M059J (cell line): Measurements from ENCODE around the gene PLTP. TPM values are rescaled to one million over a fixed set of nuclear protein-coding genes. Genes with fewer than 3 reads are reported as not detected.
A peak's percentile ranks its signal among the peaks of the same experiment; 100 is the strongest.
"Not testable (repeated sequence)": the region's sequence is repeated elsewhere in the genome, so short reads cannot be mapped to it uniquely, and the experiment has no call there.

ENCODE experiments used
- DNase-seq: peaks from one replicate; pipeline ENCODE4 v3.0.0-alpha.2; 2012; ENCODE audit warnings: low read depth
- total RNA-seq: library from RNA; depleted of rRNA; stranded (reverse); fragments of >200 nt; shearing (Covaris generic); gene quantifications from 2 replicates; pipeline ENCODE4 v1.2.3, GENCODE V29; 2014

PLTP gene
- total RNA-seq, 1 experiment from 2014 or later = 13.4 TPM

- no peak for DNase-seq
Observed at GRCh38 chr20:45944965-45945677, 33.2 kb upstream of the PLTP start.

GRCh38 chr20:45944151-45944964 is 32.4 kb upstream of the PLTP start:
- peak; percentile 77 for DNase-seq

- DNase-seq = no peak
Observed at GRCh38 chr20:45943613-45944012, 31.7 kb upstream of the PLTP start.

DNA sequence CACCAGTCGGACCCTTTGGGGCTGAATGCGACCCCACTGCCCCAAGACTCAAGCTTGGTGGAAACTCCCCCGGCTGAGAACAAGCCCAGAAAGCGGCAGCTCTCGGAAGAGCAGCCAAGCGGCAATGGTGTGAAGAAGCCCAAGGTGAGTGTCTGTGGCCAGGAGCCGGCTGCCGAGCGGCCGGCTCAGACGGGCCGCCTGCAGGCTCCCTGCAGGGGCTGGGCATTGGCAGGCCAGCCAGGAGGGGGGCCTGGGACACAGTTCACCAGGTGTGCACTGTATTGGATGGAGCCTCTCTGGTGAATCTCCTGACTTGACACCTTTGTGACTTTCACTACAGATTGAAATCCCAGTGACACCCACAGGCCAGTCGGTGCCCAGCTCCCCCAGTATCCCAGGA is 28.5 kb upstream of the PLTP start:
- no peak for DNase-seq

DNA sequence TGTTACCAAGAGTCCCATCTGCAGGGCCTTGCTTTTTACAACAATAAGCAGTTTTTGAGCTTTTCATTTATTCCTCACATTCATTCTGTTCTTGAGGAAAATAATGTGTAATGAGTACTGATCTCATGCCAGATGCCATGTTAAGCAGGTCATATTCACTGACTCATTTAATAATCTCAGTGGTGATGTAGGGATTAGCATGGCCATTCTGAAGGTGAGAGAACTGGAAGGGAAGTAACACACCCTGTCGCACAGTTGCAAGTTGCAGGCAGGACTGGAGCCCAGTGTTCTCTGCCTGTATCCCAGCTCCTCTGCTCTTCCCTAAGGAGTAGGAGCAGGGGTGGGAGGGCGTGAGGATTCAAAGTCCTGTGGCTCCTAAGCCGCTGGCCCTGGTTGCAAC is 28.1 kb upstream of the PLTP start:
- no peak for DNase-seq

GRCh38 chr20:45938727-45939438 is 26.9 kb upstream of the PLTP start:
- DNase-seq = no peak

DNA sequence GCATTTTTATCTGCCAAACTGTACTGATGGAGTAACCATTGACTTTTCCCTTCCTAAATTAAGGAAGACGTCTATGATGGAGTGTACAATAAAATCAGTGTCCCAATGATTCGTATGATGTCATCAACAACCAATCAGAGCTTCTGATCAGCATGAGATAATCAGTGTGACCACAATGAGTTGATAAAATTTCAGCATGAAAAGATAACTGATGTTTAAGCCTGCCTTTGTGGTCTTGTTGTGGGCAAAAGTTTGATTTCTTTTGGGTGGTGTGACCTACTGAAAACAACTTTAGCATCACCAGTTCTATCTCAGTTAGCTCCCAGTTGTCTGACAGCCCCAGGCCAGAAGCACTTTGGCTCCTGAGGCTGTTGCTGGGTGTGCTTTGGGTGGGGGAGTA is 25.8 kb upstream of the PLTP start:
- DNase-seq = peak; percentile 61

- DNase-seq = no peak
Observed at GRCh38 chr20:45935416-45936046, 23.6 kb upstream of the PLTP start.

DNA sequence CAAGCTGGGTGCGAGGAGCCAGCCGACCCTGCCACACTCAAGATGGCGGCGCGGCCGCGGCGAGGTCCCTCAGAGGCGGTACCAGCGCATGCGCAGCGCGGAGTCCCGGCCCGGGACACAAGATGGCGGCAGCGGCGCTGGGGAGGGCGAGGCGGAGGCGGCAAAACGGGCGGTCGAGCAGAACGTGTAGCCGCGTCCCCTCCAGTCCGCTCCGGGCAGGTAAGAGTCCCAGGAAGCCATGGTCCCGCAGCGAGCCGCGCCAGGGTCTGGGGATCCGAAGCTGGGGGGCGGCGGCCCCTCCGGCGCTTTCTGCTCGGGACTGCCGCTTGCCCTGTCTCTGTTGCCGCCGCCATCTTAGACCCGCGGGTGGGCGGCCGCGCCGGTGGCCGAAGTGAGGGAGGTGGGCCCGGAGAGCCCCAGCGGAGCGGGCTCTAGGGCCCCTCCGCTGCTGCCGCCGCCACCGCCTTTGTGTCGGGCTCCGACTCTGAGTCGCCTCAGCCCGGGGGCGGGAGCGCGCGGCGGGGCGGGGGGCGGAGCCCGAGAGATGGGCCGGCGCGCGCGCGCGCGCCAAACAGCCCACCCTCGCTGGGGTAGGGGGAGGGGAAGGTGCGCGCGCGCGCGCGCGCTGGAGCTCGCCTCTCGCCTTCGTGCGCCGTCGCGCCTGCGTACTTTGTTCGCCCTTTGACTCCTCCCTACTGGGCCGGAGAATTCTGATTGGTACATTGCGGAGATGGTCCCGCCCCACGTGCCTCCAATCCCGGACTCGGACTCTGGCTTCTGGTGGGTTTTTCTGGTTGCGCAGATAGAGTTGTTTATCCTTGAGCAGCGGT is 22.8 kb upstream of the PLTP start, which contains the start of gene PCIF1:
Gene PCIF1, plus strand, starts transcription at position 98 of the 830 bp plus-strand sequence. CDS start 4,317 bp downstream, outside the sequence.
- DNase-seq = peak; percentile 98

DNA sequence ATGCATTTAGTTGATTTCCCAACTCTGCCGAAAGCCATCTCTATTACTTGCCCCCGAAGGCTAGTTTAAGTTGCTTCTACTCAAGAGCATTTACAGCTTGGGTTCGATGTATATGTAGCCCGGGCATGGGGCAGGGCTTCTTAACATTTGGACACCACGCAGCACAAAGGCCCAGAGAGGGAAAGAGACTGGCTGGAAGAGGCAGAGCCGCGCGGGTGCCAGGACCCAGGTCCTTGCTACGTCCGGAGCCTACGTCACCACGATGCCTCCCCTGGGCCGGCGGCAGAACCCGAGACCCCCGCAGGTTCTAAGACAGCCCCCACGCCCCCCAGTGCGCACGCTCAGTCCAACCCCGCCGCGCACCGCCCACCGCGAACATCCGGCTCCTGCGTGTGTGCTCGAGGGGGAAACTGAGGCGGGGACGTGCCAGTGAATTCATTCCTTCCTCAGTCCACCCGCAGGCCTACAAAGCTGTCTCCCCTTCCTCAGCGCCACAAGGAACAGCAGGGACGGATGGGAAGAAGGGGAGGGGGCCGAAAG is 22.2 kb upstream of the PLTP start:
- DNase-seq = peak; percentile 45

DNA sequence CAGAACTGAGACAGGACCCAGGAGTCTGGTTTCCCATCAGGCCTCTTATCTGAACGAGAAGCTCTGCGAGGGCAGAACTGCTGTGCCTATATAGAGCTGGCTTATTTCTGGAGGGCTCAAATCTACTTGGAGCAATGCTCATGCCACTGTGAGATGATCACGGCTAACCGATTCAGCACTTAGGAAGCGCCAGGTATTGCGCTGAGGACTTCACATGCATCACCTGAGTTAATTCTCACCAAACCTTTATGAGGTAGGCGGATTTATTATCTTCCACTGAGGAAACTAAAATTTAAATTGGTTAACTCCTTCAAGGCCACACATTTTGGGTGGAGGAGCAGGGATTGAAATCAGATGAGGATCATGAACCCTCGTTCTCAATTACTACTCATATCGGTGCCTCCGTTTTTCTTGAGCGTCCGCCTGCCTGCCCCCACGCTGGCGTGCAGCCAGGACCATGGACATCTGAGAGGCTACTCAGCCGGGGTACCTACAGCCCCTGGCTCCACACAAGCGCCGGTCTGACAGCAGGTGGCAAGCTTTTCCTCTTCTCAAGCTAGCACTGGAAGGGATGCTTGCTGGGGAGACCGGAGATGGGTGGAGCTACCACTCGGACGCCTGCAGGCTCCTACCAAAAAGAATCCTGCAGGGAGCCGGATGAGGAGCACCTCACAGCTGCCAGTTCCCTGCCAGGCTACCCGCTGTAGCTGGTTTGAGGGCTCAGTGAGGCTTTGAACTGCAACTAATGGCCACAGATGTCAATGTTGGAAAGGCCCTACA is 21.5 kb upstream of the PLTP start:
- DNase-seq = peak; percentile 71

GRCh38 chr20:45931680-45932079 is 19.7 kb upstream of the PLTP start:
- DNase-seq = not testable (repeated sequence)

DNA sequence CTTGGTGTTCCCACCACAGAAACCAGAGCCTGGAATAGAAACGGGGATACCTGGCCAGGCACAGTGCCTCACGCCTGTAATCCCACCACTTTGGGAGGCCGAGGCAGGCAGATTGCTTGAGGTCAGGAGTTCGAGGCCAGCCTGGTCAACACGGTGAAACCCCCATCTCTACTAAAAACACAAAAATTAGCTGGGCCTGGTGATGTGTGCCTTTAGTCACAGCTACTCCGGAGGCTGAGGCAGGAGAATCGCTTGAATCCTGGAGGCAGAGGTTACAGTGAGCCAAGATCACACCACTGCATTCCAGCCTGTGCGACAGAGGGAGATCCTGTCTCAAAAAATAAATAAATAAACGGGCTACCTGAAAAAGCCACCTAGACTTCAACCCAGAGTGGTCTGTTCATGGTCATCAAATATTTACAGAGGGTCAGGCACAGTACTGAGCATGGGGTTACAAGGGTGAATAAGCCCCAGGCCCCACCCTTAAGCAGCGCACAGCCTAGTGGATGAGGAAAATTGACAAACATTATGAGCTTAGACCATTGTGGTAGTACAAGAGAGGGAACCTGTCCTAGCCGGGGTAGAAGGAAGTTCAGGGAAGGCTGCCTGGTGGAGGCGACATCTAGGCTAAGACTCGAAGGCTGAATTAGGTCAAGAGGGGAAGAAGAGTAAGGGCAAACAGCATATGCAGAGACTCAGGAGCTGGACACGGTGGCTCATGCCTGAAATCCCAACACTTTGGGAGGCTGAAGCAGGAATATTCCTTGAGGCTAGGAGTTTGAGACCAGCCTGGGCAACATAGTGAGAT is 15.3 kb upstream of the PLTP start:
- DNase-seq = no peak

- no peak for DNase-seq
Observed at GRCh38 chr20:45926731-45927070, 14.7 kb upstream of the PLTP start.

DNA sequence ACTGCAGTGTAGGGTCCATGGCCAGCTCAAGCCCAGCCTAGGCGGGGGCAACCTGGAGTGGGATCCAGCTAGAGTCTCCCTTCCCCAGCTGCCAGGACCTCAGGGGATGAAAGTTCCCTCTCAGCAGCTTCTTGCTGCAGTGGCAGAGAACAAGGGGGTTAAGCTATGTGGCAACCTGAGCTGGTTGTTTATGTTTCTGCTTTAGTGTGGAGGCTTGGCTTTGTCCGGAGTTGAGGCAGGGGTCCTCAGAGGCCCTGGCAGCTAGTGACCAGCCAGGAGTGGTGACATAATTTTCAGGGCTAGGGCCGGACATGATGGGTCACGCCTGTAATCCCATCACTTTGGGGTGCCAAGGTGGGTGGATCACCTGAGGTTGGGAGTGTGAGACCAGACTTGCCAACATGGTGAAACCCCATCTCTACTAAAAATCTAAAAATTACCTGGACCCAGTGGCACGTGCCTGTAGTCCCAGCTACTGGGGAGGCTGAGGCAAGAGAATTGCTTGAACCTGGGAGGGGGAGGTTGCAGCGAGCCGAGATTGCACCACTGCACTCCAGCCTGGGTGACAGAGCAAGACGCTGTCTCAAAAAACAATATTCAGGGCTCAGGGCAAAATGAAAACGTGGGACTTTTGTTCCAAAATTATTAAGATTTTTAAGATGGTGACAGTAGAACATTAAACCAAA is 14.0 kb upstream of the PLTP start:
- no peak for DNase-seq

DNA sequence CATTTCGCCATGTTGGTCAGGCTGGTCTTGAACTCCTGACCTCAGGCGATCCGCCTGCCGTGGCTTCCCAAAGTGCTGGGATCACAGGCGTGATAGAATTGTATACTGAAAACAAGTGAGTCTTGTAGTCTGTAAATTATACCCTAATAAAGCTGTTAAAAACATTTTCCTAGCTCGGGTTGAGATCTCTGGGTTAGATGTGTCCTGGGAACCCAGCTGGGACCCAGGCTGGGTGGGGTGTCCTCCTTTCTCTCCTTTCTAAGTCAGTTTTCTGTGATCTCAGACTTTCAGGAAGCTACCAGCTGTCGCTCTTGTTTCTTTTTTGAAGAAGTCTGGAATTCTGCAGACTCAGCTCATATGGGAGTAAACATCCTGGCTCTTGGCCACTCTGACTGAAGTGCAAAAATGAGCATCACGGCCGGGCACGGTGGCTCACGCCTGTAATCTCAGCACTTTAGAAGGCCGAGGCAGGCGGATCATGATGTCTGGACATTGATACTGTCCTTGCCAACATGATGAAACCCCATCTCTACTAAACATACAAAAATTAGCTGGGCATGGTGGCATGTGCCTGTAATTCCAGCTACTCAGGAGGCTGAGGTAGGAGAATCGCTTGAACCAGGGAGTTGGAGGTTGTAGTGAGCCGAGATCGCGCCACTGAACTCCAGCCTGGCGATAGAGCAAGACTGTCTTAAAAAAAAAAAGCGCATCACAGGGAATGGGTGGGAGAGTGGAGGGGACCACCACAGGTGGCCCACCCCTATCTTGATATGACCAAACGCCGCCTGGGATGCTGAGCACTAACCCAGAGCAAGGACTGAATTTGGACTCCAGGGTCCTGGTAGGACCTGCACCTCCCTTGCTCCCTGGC is 12.7 kb upstream of the PLTP start:
- peak; percentile 52 for DNase-seq

DNA sequence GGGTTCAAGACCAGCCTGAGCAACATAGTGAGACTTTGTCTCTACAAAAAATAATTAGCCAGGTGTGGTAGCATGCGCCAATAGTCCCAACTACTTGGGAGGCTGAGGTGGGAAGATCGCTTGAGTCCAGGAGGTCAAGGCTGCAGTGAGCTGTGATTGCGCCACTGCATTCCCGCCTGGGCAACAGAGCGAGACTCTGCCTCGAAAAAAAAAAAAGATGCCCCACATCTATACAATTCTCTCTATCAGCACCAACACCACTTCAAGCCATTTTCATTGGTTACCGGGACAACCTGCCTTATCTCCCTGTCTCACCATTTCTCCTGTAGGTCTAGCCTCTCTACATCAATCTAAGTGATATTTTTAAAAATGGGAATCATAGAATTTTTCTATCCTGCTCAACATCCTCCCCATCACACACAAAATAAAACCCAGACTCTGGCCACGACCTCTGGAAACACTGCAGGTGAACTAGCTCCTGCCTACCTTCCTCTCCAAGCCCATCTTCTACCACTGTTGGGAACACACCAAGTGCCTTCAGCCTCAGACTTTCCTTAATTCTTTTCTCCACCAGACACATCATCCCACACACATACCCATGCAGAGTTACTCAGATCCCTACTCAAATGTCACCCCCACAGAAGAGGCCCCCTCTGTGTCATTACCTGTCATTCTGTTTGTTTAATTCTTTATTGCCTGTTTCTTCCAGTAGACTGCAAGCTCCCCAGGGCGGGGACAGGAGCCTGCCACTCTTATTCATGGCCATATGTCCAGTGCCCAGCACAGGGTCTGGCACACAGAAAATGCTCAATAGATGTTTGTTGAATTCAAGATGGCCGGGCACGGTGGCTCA is 9.6 kb upstream of the PLTP start:
- DNase-seq = no peak
